HepG2 (cell line): ENCODE data around the gene SLC8A2. TPM values are rescaled to one million over a fixed set of nuclear protein-coding genes. Genes with fewer than 3 reads are reported as not detected.

Source experiments
- BORCS8-MEF2B ChIP-seq: sonication (generic); formaldehyde crosslinking; IDR thresholded peaks from 2 replicates; pipeline ENCODE4 v1.8.0; 2022; ENCODE audit warnings: mild to moderate bottlenecking, missing genetic modification reagents
- CCAR2 ChIP-seq: fragments of 200-400 bp; formaldehyde crosslinking; optimal IDR thresholded peaks from 2 replicates; pipeline ENCODE3; 2018; ENCODE audit warnings: low read depth, mild to moderate bottlenecking, low read length, moderate library complexity
- CHCHD3 ChIP-seq: sonication (generic); formaldehyde crosslinking; IDR thresholded peaks from 2 replicates; pipeline ENCODE4 v1.8.0; 2022; ENCODE audit warnings: mild to moderate bottlenecking, missing genetic modification reagents, moderate library complexity
- DNMT1 ChIP-seq: sonication (generic); formaldehyde crosslinking; IDR thresholded peaks from 2 replicates; pipeline ENCODE4 v1.5.1; 2020; ENCODE audit warnings: mild to moderate bottlenecking, missing genetic modification reagents
- ELF3 ChIP-seq: IDR thresholded peaks from 2 replicates; pipeline ENCODE4 v1.6.1; 2016; ENCODE audit warnings: missing genetic modification reagents, missing compliant biosample characterization
- FOXK2 ChIP-seq: fragments of 450-650 bp; IDR thresholded peaks from 2 replicates; pipeline ENCODE4 v1.6.1; 2016
- GLI4 ChIP-seq: sonication (generic); formaldehyde crosslinking; IDR thresholded peaks from 2 replicates; pipeline ENCODE4 v1.5.1; 2020; ENCODE audit warnings: missing genetic modification reagents, mild to moderate bottlenecking, moderate library complexity, borderline replicate concordance
- HNRNPK ChIP-seq: fragments of 200-400 bp; formaldehyde crosslinking; IDR thresholded peaks from 2 replicates; pipeline ENCODE4 v1.6.1; 2018; ENCODE audit warnings: low read length, low read depth, moderate library complexity, mild to moderate bottlenecking; ENCODE audit not compliant: poor library complexity, severe bottlenecking
- JDP2 ChIP-seq: sonication (generic); formaldehyde crosslinking; IDR thresholded peaks from 2 replicates; pipeline ENCODE4 v1.8.1; 2022; ENCODE audit warnings: missing genetic modification reagents, borderline replicate concordance
- KDM1A ChIP-seq: IDR thresholded peaks from 2 replicates; pipeline ENCODE4 v1.6.1; 2016; ENCODE audit warnings: missing compliant biosample characterization
- NFKB2 ChIP-seq: sonication (generic); formaldehyde crosslinking; IDR thresholded peaks from 2 replicates; pipeline ENCODE4 v1.4.0; 2020; ENCODE audit warnings: missing genetic modification reagents, borderline replicate concordance
- NR3C1 ChIP-seq: sonication (generic); formaldehyde crosslinking; IDR thresholded peaks from 2 replicates; pipeline ENCODE4 v1.4.0; 2020; ENCODE audit warnings: missing genetic modification reagents
- POLR2AphosphoS5 ChIP-seq: IDR thresholded peaks from 2 replicates; pipeline ENCODE4 v1.6.1; 2012; ENCODE audit warnings: low read depth, low read length
- RCOR2 ChIP-seq: IDR thresholded peaks from 2 replicates; pipeline ENCODE4 v1.6.1; 2016; ENCODE audit warnings: missing biosample characterization, missing genetic modification reagents
- SALL2 ChIP-seq: sonication (generic); formaldehyde crosslinking; IDR thresholded peaks from 2 replicates; pipeline ENCODE4 v1.8.1; 2023; ENCODE audit warnings: mild to moderate bottlenecking, missing genetic modification reagents, inconsistent platforms
- SRY ChIP-seq: sonication (generic); formaldehyde crosslinking; IDR thresholded peaks from 2 replicates; pipeline ENCODE4 v1.8.0; 2022; ENCODE audit warnings: mild to moderate bottlenecking, missing genetic modification reagents
- XBP1 ChIP-seq: sonication (generic); formaldehyde crosslinking; IDR thresholded peaks from 2 replicates; pipeline ENCODE4 v1.5.0; 2020; ENCODE audit warnings: missing genetic modification reagents
- YY1 ChIP-seq: IDR thresholded peaks from 2 replicates; pipeline ENCODE4 v1.6.1; 2011; ENCODE audit warnings: low read length, low read depth, moderate library complexity, mild to moderate bottlenecking; ENCODE audit not compliant: insufficient read depth, insufficient replicate concordance
- ZFP36 ChIP-seq: fragments of 150-350 bp; IDR thresholded peaks from 2 replicates; pipeline ENCODE4 v1.6.1; 2018; ENCODE audit warnings: borderline replicate concordance, low read length, low read depth; ENCODE audit not compliant: partially characterized antibody
- ZFP41 ChIP-seq: sonication (generic); formaldehyde crosslinking; IDR thresholded peaks from 2 replicates; pipeline ENCODE4 v1.4.0; 2020; ENCODE audit warnings: mild to moderate bottlenecking, missing genetic modification reagents, borderline replicate concordance
- ZFX ChIP-seq: sonication (generic); formaldehyde crosslinking; IDR thresholded peaks from 2 replicates; pipeline ENCODE4 v1.4.0; 2020; ENCODE audit warnings: mild to moderate bottlenecking, low read depth, missing genetic modification reagents, moderate library complexity
- ZNF260 ChIP-seq: sonication (generic); formaldehyde crosslinking; IDR thresholded peaks from 2 replicates; pipeline ENCODE4 v1.4.0; 2020; ENCODE audit warnings: missing genetic modification reagents, low read depth, mild to moderate bottlenecking, borderline replicate concordance
- ZNF337 ChIP-seq: sonication (generic); formaldehyde crosslinking; IDR thresholded peaks from 2 replicates; pipeline ENCODE4 v1.5.1; 2020; ENCODE audit warnings: missing genetic modification reagents, low read depth, mild to moderate bottlenecking, borderline replicate concordance
- ZNF550 ChIP-seq: sonication (generic); formaldehyde crosslinking; IDR thresholded peaks from 2 replicates; pipeline ENCODE4 v1.4.0; 2020; ENCODE audit warnings: mild to moderate bottlenecking, missing genetic modification reagents, borderline replicate concordance
- ZNF709 ChIP-seq: sonication (generic); formaldehyde crosslinking; IDR thresholded peaks from 2 replicates; pipeline ENCODE4 v1.5.0; 2020; ENCODE audit warnings: mild to moderate bottlenecking, missing genetic modification reagents
- ZNF737 ChIP-seq: sonication (generic); formaldehyde crosslinking; IDR thresholded peaks from 2 replicates; pipeline ENCODE4 v1.5.0; 2020; ENCODE audit warnings: missing genetic modification reagents, mild to moderate bottlenecking, borderline replicate concordance
- polyA plus RNA-seq, 8 experiments: library from polyadenylated mRNA; depleted of rRNA in 3 of 8; stranded (reverse) in 7 of 8; unstranded in 1 of 8; fragments of >200 nt; fragmentation: Illumina TruSeq in 4 of 8; extraction: Trizol in 4 of 8; gene quantifications; 2 replicates each; pipeline versions ENCODE4 v1.2.1 to v1.2.3, GENCODE V29; 2011 to 2016; ENCODE audit warnings: low read depth in 4 of 8, missing spikeins in 1 of 8, mixed read lengths in 1 of 8; ENCODE audit not compliant: insufficient read depth in 1 of 8
- total RNA-seq, 5 experiments: library from RNA; depleted of rRNA; stranded (reverse); fragments of >200 nt; fragmentation: Illumina TruSeq; extraction: Trizol; gene quantifications; 2 replicates each; pipeline ENCODE4 v1.2.3, GENCODE V29; 2016; ENCODE audit warnings: low read depth in 1 of 5
- TF ChIP-seq, protein P1 (sequence below): IDR thresholded peaks from 2 replicates; pipeline ENCODE4 v1.6.1; 2012; ENCODE audit warnings: low read length, improper control_type of control experiment
- TF ChIP-seq, protein P2 (sequence below): IDR thresholded peaks from 2 replicates; pipeline ENCODE4 v1.6.1; 2016; ENCODE audit warnings: low read depth, control low read depth

SLC8A2 gene
- total and polyA plus RNA-seq, 2 of the 13 experiments (the other 11 are each of a cell fraction or from before 2014, with no cell fraction given) = 0.02 TPM; not detected in 1

DNA sequence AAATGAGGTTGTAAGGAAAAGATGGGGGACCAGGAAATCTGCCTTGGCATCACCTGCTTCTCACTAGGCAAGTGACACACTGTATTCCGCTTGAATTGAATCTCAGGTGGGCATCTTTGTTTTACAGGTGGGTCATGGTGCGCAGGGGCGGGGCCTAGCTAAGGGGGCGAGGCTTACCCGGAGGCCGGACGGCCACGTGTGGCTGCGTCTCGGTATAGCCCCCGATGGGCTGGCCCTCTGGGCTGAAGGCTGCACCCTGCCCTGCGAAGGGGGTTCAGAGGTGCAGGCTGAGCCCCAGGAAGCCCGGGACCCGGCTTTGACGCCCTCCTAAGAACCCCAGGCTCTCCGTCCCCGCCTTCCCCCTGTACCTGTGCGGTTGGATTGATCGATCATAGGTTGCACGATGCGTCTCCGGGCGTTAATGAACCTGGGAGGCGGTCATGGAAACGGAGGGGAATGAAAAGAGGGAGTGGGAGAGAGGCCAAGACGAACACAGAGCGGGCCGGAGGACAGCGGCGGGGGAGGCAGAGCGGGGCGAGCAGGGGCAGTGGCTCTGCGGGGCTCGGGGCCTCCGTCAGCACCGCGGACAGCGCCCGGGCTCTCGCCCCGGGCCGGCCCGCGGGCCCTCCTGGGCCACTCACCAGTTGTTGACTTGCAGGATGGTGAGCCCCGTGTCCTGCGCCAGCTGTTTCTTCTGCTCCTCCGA is 64.8 kb downstream of the SLC8A2 start (continued):
- TF ChIP-seq, protein P1, sequence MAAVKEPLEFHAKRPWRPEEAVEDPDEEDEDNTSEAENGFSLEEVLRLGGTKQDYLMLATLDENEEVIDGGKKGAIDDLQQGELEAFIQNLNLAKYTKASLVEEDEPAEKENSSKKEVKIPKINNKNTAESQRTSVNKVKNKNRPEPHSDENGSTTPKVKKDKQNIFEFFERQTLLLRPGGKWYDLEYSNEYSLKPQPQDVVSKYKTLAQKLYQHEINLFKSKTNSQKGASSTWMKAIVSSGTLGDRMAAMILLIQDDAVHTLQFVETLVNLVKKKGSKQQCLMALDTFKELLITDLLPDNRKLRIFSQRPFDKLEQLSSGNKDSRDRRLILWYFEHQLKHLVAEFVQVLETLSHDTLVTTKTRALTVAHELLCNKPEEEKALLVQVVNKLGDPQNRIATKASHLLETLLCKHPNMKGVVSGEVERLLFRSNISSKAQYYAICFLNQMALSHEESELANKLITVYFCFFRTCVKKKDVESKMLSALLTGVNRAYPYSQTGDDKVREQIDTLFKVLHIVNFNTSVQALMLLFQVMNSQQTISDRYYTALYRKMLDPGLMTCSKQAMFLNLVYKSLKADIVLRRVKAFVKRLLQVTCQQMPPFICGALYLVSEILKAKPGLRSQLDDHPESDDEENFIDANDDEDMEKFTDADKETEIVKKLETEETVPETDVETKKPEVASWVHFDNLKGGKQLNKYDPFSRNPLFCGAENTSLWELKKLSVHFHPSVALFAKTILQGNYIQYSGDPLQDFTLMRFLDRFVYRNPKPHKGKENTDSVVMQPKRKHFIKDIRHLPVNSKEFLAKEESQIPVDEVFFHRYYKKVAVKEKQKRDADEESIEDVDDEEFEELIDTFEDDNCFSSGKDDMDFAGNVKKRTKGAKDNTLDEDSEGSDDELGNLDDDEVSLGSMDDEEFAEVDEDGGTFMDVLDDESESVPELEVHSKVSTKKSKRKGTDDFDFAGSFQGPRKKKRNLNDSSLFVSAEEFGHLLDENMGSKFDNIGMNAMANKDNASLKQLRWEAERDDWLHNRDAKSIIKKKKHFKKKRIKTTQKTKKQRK = no peak
- TF ChIP-seq NFKB2 (CRISPR knock-in tag) = peak; percentile 83; the same call in 1 of the 2 replicates
- peak; percentile 52; the same call in 1 of the 2 replicates for TF ChIP-seq BORCS8-MEF2B (CRISPR knock-in tag)
- no peak for TF ChIP-seq POLR2AphosphoS5
- no peak for TF ChIP-seq DNMT1 (CRISPR knock-in tag)
- no peak for TF ChIP-seq XBP1 (CRISPR knock-in tag)
- TF ChIP-seq SALL2 = no peak
- no peak for TF ChIP-seq KDM1A
- TF ChIP-seq ZFP36 = no peak
- TF ChIP-seq ZNF737 (CRISPR knock-in tag) = no peak
- TF ChIP-seq, protein P2, sequence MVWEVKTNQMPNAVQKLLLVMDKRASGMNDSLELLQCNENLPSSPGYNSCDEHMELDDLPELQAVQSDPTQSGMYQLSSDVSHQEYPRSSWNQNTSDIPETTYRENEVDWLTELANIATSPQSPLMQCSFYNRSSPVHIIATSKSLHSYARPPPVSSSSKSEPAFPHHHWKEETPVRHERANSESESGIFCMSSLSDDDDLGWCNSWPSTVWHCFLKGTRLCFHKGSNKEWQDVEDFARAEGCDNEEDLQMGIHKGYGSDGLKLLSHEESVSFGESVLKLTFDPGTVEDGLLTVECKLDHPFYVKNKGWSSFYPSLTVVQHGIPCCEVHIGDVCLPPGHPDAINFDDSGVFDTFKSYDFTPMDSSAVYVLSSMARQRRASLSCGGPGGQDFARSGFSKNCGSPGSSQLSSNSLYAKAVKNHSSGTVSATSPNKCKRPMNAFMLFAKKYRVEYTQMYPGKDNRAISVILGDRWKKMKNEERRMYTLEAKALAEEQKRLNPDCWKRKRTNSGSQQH (CRISPR knock-in tag) = 0 out of 2 replicates have a peak, but pooled peaks have one; percentile 27
- TF ChIP-seq RCOR2 (CRISPR knock-in tag) = no peak
- no peak for TF ChIP-seq NR3C1 (CRISPR knock-in tag)
- no peak for TF ChIP-seq ZFP41 (CRISPR knock-in tag)
- TF ChIP-seq ZNF550 = no peak
- no peak for TF ChIP-seq YY1
- TF ChIP-seq ZNF337 (CRISPR knock-in tag) = no peak
- no peak for TF ChIP-seq ZNF260
- 0 out of 2 replicates have a peak, but pooled peaks have one; percentile 30 for TF ChIP-seq ZNF709 (CRISPR knock-in tag)
- no peak for TF ChIP-seq ZFX
- TF ChIP-seq FOXK2 = no peak
- TF ChIP-seq CCAR2 = no peak
- no peak; the same call in 1 of the 2 replicates for TF ChIP-seq JDP2
- no peak for TF ChIP-seq ELF3 (CRISPR knock-in tag)
- TF ChIP-seq HNRNPK = peak; percentile 49
- 0 out of 2 replicates have a peak, but pooled peaks have one; percentile 55 for TF ChIP-seq SRY (CRISPR knock-in tag)
- TF ChIP-seq CHCHD3 (CRISPR knock-in tag) = no peak
- TF ChIP-seq GLI4 (CRISPR knock-in tag) = no peak
